ENCODE data around the gene MYMK. TPM values are rescaled to one million over a fixed set of nuclear protein-coding genes. Genes with fewer than 3 reads are reported as not detected.

The MYMK gene
- total and polyA plus RNA-seq, 12 donors: not detected

GRCh38 chr9:133494636-133495326, 30.0 kb downstream of the MYMK start:
- intact Hi-C loops (cut with DNase I): no loop called here
- no peak for TF ChIP-seq CTCF (IDR thresholded peaks at IDR 0.05)
- DNase-seq: no peak
- peak in 1 of 8 donors; percentile 22 for ATAC-seq
- Histone ChIP-seq H3K27me3 (peaks cover 0 to 6% (median 0%) of the 10 kb centered on the region in 7 donors), H3K27ac (no peak overlapping the region), H3K4me1 (peaks cover 11 to 39% (median 27%) of the 10 kb centered on the region in 9 donors), H3K4me3 (no peak overlapping the region), H3K36me3 (no peaks in the 10 kb centered on the region), H3K9me3 (no peaks in the 10 kb centered on the region)
- WGBS, 2 donors: 73 to 81% methylated on average over 24 of the region's 24 CpGs

GRCh38 chr9:133493845-133494540, 30.8 kb downstream of the MYMK start:
- no peak overlapping the region for H3K27ac ChIP-seq
- no peaks in the 10 kb centered on the region for H3K9me3 ChIP-seq
- TF ChIP-seq CTCF (IDR thresholded peaks at IDR 0.05): no peak
- intact Hi-C loops (cut with DNase I): no loop called here
- DNase-seq: no peak
- H3K4me1 ChIP-seq: peaks cover 11 to 31% (median 19%) of the 10 kb centered on the region in 9 donors
- ATAC-seq: peak in 1 of 8 donors; percentile 2
- peaks cover 0 to 6% (median 0%) of the 10 kb centered on the region in 7 donors for H3K27me3 ChIP-seq
- no peaks in the 10 kb centered on the region for H3K36me3 ChIP-seq
- WGBS, 2 donors: 92 to 94% methylated on average over 22 to 23 of the region's 23 CpGs
- no peak overlapping the region for H3K4me3 ChIP-seq

- 86 to 95% methylated on average over 11 of the region's 11 CpGs for WGBS, 2 donors
- peak overlapping the region in 2 of 10 donors; percentile 64 to 69 for H3K27ac ChIP-seq
- H3K4me3 ChIP-seq: no peak overlapping the region
- H3K36me3 ChIP-seq: no peaks in the 10 kb centered on the region
- peak in 1 of 8 donors; percentile 2 for ATAC-seq
- no peaks in the 10 kb centered on the region for H3K9me3 ChIP-seq
- no peak for DNase-seq
- peaks cover 0 to 6% (median 0%) of the 10 kb centered on the region in 7 donors for H3K27me3 ChIP-seq
- intact Hi-C loops (cut with DNase I): no loop called here
- no peak for TF ChIP-seq CTCF (IDR thresholded peaks at IDR 0.05)
- peaks cover 10 to 26% (median 17%) of the 10 kb centered on the region in 9 donors for H3K4me1 ChIP-seq
Measured at GRCh38 chr9:133493428-133493827, 31.3 kb downstream of the MYMK start.

- Histone ChIP-seq H3K27ac (peak overlapping the region in 9 of 10 donors; percentile 31 to 69 (median 46)), H3K9me3 (no peaks in the 10 kb centered on the region), H3K36me3 (no peaks in the 10 kb centered on the region), H3K4me3 (no peak overlapping the region), H3K4me1 (peaks cover 10 to 27% (median 20%) of the 10 kb centered on the region in 9 donors), H3K27me3 (peaks cover 0 to 14% (median 0%) of the 10 kb centered on the region in 7 donors)
- intact Hi-C loops (cut with DNase I): no loop called here
- DNase-seq (no peak), ATAC-seq (peak; percentile 22 to 63 (median 43))
- TF ChIP-seq CTCF (IDR thresholded peaks at IDR 0.05): no peak
- WGBS, 2 donors: 52 to 54% methylated on average over 33 of the region's 33 CpGs
Measured at GRCh38 chr9:133492061-133493021, 32.4 kb downstream of the MYMK start.

All from heart right ventricle (tissue), 16 donors.